Measurements from ENCODE around the gene ADAMTS17.

- TF ChIP-seq CTCF (conservative IDR thresholded peaks at IDR 0.05) (no peak), ZFX (IDR thresholded peaks at IDR 0.05) (no peak)
Measured at GRCh38 chr15:100134089-100134583, 207.6 kb downstream of the ADAMTS17 start.
